GM19372 (cell line): ENCODE results near the gene PLG.
"Not testable (repeated sequence)": the region's sequence is repeated elsewhere in the genome, so short reads cannot be mapped to it uniquely, and the experiment has no call there.

Source experiments
- ATAC-seq: cut with Tn5 transposase; IDR thresholded peaks from one replicate; pipeline ENCODE4 v1.9.1; 2021; ENCODE audit warnings: mild to moderate bottlenecking, low read depth, moderate library complexity; ENCODE audit not compliant: unreplicated experiment

Gene PLG

DNA sequence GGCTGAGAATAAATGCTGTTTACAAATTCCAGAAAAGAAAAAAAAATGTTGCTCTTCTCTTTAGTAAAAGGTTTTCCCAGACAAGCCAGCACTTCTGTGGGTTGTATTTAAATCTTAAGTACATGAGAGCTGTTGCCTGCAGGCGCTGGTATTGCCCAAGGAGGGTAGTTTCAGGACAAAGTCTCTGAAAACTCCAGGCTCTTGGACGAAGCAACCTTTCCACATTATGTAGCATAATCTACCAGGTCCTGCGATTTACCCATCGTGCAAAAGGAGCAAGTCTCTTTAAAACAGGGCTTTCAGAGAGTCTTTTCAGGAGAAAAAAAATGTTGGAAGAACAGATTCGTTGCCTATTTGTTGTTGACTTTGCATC lies 65.6 kb downstream of the PLG start:
- peak; percentile 10 for ATAC-seq

DNA sequence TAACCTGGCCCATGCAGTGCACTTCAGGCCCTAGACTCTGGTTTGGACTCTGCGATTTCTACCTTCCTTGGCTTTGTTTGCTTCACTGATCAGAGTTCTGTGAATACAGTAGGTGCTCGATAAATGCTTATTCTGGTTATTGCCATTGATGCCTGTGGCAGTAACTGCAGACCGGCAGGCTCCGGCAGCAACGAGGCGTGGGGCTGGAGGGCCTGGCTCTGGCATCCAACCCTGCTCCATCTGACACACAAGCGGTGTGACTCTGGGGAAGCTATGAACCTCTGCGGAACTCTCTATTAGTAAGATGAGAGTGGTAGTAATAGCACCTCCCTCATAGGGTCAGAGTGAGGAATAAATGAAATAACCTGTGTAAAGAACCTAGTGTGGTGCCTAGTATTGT lies 66.1 kb downstream of the PLG start:
- ATAC-seq: no peak

DNA sequence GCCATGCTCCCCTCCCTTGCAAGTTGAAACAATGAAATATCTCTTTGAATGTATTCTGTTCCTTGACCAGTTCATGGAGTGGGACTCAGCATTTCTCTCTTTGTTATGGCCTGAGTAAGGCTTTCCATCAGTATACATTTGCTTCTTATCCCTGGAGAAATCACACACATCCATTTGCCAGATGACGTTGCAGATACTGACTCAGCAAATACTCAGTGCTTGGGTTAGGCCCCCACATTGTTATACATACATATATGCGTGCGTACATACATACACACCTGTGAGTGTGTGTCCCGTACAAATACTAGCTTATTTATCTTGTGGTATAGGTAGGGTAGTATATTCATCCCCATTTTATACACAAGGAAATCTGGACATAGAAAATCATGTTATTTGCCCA lies 72.4 kb downstream of the PLG start:
- no peak for ATAC-seq

DNA sequence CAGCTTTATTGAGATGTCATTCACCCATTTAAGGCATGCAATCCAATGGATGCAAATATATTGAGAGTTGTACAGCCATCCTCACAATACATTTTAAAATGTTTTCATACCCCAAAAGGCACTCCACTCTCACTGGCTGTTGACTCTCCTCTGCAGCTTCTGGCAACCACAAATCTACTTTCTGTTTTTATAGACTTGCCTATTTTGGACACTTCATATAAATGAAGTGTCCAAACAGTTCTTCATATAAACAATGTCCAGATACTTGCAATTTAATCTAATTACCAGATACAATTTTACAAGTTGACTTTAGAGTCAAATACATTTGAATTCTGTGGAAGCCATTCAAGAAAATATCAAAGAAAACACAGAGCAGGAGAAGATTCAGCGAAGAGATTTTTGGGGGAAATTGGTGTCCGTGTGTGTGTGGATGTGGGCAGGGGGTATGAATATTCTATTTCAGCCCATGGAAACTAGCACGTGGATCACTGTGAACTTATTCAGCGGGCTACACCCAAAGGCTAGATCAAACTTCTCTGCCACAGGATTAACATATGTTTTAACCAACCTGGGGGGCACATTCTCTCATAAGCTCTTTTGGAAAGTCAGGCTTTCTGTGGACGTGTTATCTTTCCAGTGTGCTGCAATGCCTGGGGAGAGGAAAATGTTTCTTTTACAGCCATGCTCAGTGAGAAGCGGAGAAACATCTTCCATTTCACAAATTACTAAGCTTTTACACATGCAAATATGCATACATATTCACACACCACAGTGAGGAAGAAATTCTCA lies 73.9 kb downstream of the PLG start:
- no peak for ATAC-seq

DNA sequence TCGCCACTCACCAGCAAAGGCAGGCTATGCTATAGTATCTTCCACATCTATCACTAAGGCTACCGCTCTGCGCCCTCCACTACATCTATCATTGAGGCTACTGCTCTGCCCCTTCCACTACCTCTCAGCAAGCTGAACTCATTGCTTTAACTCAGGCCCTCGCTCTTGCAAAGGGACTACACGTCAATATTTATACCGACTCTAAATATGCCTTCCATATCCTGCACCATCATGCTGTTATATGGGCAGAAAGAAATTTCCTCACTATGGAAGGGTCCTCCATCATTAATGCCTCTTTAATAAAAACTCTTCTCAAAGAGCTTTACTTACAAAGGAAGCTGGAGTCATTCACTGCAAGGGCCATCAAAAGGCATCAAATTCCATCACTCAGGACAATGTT lies 77.1 kb downstream of the PLG start:
- not testable (repeated sequence) for ATAC-seq

DNA sequence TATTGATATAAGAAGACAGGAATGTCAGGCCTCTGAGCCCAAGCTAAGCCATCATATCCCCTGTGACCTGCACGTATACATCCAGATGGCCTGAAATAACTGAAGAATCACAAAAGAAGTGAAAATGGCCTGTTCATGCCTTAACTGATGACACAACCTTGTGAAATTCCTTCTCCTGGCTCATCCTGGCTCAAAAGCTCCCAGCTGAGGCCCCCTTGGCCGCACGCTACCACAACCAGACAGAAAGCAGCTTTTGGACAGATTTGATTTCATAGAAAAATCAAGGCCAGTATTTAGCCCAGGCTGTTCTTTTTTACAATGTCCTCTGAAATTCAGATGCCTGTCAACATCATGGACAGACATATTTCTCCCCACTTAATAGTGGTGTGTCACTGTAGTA lies 78.6 kb downstream of the PLG start:
- ATAC-seq: not testable (repeated sequence)

DNA sequence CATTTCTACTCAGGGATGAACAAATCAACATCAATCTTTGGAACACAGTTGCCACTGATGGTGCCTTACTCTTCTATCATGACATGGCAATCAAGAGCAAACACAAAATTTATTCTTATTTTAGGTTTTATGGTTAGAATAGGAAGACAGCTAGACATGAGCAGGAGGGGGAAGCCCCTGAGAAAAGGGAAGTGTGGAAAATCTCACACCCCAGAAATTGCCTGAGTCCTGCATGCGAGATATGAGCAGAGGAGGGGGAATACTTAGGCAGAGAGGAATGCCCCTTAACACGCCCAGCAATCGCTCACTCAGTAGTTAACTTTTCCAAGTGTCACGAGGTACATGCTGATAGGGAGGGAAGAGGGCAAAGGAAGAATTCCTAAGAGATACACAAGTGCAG lies 79.3 kb downstream of the PLG start:
- ATAC-seq: no peak

DNA sequence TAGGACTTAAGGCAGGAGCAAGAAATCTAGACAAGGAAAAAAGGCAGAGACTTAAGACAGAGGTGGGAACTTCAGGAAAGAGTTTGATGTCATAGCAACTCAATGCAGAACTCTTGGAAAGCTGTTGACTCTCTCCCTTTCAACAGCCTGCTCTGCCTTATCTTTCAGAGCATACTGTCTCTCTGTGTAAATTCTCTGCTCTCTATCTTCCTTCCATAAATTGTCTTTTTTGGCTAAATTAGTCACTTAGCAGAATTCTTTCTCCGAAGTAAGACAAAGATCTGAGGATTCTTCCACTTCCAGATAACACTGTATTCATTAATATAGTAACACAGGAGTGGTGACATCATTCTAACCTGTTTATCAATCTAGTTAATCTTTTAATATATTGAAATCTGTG lies 80.2 kb downstream of the PLG start:
- no peak for ATAC-seq

DNA sequence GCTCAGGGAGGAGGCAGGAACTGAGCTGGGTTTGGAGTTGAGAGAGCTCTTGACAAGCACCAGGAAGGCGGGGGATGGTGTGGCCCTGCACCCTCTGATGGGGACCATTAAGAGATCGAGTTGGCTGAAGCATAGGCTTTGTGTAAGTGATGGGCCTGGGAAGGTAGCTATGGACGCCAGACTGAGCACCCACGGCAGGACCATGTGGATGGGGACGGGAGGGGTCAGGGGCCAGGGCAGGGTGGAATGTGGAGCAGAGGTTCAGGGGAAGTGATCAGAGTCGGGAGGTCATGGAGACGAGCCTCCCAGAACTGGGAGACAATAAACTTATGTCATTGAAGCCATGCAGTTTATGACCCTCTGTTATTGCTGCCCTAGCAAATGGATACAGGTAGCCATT lies 81.7 kb downstream of the PLG start:
- ATAC-seq: no peak

DNA sequence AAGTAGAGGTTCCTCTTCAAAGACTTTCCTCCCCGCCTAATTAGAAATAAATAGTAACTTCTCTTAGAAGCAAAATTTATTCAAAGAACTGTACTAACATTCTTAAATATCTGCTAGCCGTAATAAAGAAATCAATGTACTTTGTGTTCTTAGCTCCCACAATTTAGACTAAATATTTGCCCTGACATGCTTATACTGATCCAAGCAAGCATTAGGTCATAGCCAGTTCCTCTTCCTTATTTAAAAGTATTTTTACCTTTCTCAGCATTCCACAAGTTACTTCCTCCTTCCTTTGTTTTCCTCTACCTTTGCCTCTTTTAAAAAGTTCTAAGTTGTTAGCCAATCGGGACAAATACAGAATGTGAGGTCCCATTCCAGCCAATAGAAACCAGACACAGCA lies 86.1 kb downstream of the PLG start:
- ATAC-seq: not testable (repeated sequence)

DNA sequence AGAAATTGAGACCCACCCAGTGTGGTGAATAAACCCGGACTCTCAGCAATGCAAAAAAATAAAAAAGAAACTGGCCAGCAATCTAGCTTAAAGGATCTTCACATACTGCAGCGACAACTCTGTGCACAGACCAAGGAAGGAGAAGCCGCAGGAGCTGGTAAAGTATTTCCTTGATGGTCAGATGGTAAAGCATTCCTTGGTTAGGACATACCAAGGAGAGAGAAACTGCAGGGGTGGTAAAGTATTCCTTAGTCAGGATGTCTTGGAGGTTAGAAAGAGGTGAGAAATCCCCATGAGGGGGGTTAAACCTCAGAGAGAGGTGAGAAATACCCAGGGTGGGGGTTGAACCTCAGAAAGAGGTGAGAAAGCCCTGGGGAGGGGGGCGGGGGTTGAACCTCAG lies 86.8 kb downstream of the PLG start:
- ATAC-seq: no peak

DNA sequence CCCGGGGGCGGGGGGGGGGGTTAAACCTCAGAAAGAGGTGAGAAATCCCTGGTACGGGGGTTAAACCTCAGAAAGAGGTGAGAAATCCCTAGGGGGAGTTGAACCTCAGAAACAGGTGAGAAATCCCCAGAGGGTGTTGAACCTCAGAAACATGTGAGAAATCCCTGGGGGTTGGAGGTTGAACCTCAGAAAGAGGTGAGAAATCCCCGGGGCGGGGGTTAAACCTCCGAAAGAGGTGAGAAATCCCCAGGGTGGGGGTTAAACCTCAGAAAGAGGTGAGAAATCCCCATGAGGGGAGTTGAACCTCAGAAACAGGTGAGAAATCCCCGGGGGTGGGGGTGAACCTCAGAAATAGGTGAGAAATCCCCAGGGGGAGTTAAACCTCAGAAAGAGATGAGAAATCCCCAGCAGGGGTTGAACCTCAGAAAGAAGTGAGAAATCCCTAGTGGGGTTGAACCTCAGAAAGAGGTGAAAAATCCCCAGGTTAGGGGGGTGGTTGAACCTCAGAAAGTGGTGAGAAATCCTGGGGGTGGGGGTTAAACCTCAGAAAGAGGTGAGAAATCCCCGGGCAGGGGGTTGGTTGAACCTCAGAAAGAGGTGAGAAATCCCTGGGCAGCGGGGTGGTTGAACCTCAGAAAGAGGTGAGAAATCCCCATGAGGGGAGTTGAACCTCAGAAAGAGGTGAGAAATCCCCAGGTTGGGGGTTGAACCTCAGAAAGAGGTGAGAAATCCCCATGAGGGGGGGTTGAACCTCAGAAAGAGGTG lies 87.4 kb downstream of the PLG start:
- ATAC-seq: no peak

DNA sequence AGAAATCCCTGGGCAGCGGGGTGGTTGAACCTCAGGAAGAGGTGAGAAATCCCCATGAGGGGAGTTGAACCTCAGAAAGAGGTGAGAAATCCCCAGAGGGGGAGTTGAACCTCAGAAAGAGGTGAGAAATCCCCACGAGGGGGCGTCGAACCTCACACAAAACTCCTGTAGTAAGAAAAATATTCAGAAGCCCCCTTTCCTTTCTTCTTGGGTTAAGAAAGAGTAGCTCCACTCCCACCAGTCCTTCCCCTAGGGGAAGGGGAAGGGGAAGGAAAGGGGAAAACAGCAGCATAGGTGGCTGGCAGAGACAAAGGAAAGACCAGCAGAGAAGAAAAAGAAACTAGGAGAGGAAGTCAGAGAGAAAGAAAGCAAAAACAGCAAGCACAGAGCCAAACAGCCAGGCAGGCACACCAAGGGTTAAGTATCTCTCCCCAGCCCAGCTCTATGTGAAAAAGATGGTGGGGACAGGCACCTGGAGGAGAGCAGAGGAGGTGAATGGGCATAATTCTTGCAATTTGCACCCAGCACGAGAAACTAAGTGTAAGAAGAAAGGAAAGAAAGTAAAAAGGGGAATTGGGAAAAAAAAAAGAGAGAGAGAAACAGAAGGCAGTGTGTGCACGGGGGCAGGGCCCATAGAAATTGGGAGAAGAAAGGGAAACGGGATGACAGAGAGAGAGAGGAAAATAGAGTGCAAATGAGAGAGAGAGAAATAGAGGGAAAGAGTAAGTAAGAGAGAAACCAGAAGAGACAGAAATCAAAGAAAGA lies 88.2 kb downstream of the PLG start:
- no peak for ATAC-seq

DNA sequence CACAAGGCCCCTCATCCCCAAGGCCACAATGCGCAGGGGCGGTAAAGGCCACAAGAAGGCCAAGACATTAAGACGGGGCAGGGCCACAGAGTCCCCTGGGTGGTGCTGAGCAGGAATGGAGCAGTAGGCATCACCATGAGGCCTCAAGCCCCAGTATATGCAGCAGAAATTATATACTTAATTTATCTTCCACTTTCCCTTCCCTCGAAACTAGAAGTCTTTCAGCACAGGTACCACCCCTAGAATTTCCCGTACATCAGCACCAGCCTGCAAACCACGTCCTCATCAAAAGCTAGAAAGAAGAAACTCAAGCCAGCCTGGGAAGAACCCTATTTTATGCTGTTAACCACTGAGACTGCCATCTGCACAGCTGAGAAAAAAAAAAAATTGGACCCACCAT lies 89.4 kb downstream of the PLG start:
- no peak for ATAC-seq

DNA sequence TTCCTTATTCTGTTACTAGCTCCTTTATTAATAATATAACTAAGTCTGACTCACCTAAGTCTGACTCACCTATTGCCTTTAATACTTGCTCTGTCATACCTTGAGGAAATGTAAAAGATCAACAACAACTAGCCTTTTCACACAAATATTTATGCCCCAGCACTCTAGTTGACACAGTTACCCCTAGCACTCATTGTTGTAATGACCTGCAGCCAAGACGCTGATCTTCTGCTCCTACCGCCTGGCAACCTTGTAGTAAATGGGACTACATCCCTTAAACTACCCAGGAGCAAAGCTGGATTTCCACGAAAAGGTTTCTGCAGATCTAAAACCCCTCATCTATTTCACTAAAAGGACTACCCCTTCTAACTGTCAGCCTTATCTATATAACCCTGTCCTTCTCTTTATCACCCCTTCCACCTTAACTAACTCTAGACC lies 90.0 kb downstream of the PLG start:
- no peak for ATAC-seq

DNA sequence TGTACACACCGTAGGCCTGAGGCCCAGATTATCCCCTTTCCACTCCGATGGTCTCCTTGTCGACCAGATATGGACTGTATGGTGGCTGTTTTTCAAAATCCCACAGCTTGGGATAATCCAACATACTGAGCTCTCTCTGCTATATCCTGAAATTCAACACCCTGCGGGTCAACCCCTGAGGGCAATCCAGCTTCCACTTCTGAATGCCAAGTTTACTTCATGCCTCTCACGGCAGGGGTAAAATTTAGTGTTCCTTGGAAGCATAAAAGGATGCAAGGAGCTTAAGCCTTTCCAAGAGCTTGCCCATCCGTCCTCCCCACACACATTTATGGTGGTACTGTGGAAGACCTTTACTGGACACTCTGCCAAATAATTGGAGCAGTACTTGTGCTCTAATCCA lies 90.7 kb downstream of the PLG start:
- ATAC-seq: no peak

DNA sequence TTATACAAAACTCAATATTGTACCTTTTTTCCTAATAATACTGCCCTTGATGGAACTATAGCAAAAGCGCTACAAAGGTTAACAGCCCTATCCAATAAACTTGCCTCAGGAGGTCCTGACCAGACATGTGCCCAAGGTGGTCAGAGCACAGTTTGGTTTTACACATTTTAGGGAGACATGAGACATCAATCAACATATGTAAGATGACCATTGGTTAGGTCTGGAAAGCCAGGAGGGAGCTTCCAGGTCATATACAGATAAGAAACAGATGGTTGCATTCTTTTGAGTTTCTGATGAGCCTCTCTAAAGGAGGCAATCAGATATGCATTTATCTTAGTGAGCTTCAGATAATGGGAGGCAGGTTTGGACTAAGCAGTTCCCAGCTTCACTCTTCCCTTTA lies 91.6 kb downstream of the PLG start:
- ATAC-seq: no peak

DNA sequence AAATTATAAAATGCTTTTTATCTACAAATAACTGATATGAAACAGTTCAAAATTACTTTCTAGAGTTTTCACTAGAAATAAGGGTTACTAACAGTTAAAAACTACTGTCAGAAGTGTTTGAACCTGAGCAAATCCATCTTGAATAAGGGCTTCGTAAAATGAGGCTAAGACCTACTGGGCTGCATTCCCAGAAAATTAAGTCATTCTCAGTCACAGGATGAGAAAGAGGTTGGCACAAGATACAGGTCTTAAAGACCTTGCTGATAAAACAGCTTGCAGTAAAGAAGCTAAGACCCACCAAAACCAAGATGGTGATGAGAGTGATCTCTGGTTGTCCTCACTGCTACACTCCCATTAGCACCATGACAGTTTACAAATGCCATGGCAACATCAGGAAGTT lies 93.7 kb downstream of the PLG start:
- no peak for ATAC-seq

DNA sequence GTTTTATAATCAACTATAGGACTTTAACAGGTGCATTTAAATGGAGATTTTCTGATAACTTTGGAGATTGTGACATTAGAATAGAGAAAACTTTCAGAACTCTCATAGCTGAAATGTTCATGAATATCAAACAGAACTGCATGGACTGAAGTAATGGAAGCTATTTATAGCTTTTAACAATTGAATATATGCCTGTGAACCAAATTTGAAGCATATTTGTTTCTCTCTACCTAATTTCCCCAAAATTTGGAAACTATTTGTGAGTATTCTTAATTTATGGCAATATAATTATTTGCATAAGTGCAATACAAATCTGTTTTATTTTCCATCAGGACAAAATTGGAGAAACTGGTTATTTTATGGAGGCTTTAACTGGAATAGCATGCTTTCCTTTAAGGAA lies 96.6 kb downstream of the PLG start:
- ATAC-seq: no peak

DNA sequence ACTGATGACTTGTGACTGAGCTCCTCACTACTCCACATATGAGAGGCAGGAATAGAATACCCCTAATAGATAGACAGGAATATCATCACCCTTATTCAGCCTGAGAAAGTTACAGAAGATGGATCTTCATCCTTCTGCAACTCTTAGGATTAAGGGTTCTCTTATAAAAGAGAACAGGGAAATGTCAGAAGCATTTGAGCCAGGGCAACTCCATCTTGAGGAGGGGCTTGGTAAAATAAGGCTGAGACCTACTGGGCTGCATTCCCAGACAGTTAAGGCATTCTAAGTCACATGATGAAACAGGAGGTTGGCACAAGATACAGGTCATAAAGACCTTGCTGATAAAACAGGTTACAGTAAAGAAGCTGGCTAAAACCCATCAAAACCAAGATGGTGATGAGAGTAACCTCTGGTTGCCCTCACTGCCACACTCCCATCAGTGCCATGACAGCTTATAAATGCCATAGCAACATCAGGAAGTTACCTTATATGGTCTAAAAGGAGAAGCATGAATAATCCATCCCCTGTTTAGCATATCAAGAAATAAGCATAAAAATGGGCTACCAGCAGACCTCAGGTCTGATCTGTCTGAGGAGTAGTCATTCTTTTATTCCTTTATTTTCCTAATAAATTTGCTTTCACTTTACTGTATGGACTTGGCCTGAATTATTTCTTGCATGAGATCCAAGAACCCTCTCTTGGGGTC lies 97.9 kb downstream of the PLG start:
- ATAC-seq: no peak

DNA sequence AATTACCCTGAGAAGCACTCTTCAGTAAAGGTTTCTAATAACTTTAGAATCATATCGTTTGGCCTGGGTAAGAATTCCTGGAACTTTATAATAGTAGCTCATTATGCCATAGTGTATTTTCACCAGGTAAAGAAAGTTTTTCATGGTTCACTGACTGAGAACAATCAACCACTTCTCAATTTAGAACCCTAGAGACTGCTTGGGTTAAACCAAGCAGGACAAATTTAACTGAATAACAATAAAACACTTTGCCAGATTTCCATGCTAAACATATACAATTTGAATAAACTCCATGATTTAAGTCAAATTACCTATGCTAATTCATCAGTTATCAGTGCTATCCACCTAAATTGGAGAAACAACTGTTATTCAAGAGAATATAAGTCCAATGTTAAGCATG lies 99.4 kb downstream of the PLG start:
- no peak for ATAC-seq
